ENCODE results near the gene CFAP61. TPM values are rescaled to one million over a fixed set of nuclear protein-coding genes. Genes with fewer than 3 reads are reported as not detected.

The CFAP61 gene
- total RNA-seq, 1 donor from 2014 or later, result not detected

DNA sequence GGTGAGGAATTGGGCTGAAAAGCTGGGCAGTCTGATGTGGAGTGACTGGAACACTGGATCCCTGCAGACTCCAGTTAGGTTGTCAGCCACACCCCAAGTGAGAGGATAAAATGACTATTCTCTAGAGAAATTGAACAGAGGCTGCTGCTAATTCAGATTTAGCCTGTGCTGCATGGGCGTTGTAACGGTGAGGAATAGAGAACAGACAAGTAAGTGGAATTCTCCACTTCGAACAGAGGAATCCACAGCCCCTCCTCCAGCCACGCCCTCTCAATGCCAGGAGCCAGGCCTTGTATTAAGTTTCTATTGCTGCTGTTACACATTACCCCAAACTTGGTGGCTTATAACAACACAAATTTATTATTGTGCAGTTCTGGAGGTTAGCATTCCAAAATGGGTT, 109.3 kb downstream of the CFAP61 start:
- Mint-ChIP-seq H3K9me3 (ENCODE audit: low read depth) (peaks cover 4% of the 10 kb centered on the region), H3K4me3 (ENCODE audit: unreplicated experiment) (no peak overlapping the region), H3K27me3 (ENCODE audit: low read depth) (peaks cover 4% of the 10 kb centered on the region), H3K4me1 (ENCODE audit: low read depth) (no peaks in the 10 kb centered on the region), H3K27ac (ENCODE audit: unreplicated experiment) (no peak overlapping the region), H3K36me3 (ENCODE audit: low read depth) (no peaks in the 10 kb centered on the region)
- DNase-seq (ENCODE audit: low spot score), result no peak
- TF ChIP-seq CTCF (IDR thresholded peaks at IDR 0.05), result no peak

DNA sequence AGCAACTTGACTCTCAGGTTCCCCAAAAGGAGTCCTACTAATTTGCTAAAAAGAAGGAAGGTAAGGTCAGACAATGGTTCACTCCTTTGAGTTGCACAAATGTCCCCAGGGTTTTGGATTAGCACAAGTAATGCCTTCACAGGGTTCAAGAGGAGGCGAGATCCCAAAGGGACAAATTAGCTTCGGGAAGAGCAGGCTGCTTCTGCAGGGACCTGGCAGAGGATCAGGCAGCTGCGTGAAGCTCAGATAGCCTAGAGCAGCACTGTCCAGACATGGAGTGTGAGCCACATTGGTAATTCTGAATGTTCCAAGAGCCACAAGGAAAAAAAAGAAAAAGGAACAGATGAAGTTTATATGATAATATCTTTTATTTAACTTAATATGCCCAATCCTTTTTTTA, 115.4 kb downstream of the CFAP61 start:
- peaks cover 3% of the 10 kb centered on the region for H3K27me3 Mint-ChIP-seq (ENCODE audit: low read depth)
- no peaks in the 10 kb centered on the region for H3K36me3 Mint-ChIP-seq (ENCODE audit: low read depth)
- H3K27ac Mint-ChIP-seq (ENCODE audit: unreplicated experiment), result no peak overlapping the region
- H3K9me3 Mint-ChIP-seq (ENCODE audit: low read depth), result peaks cover 14% of the 10 kb centered on the region
- no peaks in the 10 kb centered on the region for H3K4me1 Mint-ChIP-seq (ENCODE audit: low read depth)
- DNase-seq (ENCODE audit: low spot score), result no peak
- TF ChIP-seq CTCF (IDR thresholded peaks at IDR 0.05), result no peak
- no peak overlapping the region for H3K4me3 Mint-ChIP-seq (ENCODE audit: unreplicated experiment)

DNA sequence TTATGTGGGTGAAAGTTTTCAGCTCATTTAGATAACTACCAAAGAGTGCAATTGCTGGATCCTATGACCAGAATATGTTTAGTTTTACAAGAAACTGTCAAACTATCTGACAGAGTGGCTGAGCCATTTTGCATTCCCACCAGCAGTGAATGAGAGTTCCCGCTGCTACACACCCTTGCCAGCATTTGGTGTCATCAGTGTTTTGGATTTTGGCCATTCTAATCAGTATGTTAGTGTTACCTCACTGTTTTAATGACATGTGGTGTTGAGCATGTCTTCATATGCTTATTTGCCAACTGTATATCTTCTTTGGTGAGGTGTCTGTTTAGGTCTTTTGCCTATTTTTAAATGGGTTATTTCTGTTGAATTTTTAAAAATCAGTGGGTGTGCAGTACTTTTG, 120.9 kb downstream of the CFAP61 start:
- Mint-ChIP-seq H3K27ac (ENCODE audit: unreplicated experiment) (no peak overlapping the region), H3K4me1 (ENCODE audit: low read depth) (no peaks in the 10 kb centered on the region), H3K36me3 (ENCODE audit: low read depth) (no peaks in the 10 kb centered on the region), H3K4me3 (ENCODE audit: unreplicated experiment) (no peak overlapping the region), H3K27me3 (ENCODE audit: low read depth) (peaks cover 7% of the 10 kb centered on the region), H3K9me3 (ENCODE audit: low read depth) (peaks cover 25% of the 10 kb centered on the region)
- no peak for TF ChIP-seq CTCF (IDR thresholded peaks at IDR 0.05)
- no peak for DNase-seq (ENCODE audit: low spot score)

- peaks cover 6% of the 10 kb centered on the region for H3K27me3 Mint-ChIP-seq (ENCODE audit: low read depth)
- no peak for DNase-seq (ENCODE audit: low spot score)
- no peak overlapping the region for H3K4me3 Mint-ChIP-seq (ENCODE audit: unreplicated experiment)
- no peak for TF ChIP-seq CTCF (IDR thresholded peaks at IDR 0.05)
- no peaks in the 10 kb centered on the region for H3K4me1 Mint-ChIP-seq (ENCODE audit: low read depth)
- H3K36me3 Mint-ChIP-seq (ENCODE audit: low read depth), result no peaks in the 10 kb centered on the region
- H3K27ac Mint-ChIP-seq (ENCODE audit: unreplicated experiment), result no peak overlapping the region
- H3K9me3 Mint-ChIP-seq (ENCODE audit: low read depth), result peaks cover 30% of the 10 kb centered on the region
These were observed 121.9 kb downstream of the CFAP61 start for GRCh38 chr20:20174089-20174835.

- Mint-ChIP-seq H3K27ac (ENCODE audit: unreplicated experiment) (no peak overlapping the region), H3K4me3 (ENCODE audit: unreplicated experiment) (no peak overlapping the region), H3K9me3 (ENCODE audit: low read depth) (peaks cover 14% of the 10 kb centered on the region), H3K27me3 (ENCODE audit: low read depth) (peaks cover 5% of the 10 kb centered on the region), H3K36me3 (ENCODE audit: low read depth) (no peaks in the 10 kb centered on the region), H3K4me1 (ENCODE audit: low read depth) (no peaks in the 10 kb centered on the region)
- TF ChIP-seq CTCF (IDR thresholded peaks at IDR 0.05), result no peak
- no peak for DNase-seq (ENCODE audit: low spot score)
These were observed 129.0 kb downstream of the CFAP61 start for GRCh38 chr20:20181322-20181721.
